ENCODE data around the gene TSPAN3.

DNA sequence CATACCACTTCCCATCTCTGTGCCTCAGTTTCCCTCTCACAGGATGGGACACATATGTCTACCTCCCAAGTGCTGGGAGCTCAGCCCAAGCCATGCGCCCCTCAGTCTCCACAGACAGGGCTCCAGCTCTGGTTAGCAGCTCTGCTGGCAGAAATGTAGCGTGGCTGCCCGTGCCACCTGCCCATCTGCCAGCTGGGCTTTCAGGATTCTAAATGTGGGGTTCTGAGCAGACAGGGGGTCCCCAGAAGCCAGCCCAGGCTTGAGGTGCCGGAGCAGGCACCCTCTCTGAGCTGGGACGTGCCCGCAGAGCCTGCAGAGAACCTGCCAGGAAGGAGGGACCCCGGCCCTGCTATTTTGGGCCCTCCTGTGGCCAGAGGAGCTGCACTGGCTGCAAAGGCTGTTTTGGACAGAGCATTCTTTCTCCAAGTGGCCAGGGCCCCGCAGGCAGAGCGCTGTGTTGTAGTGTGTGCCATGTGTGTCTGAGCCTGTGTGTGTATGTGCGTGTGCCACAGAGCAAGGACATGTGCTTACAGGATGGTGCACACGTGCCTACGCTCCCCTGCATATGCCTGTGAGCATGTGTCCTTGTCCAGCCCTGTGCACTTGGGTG is 44.3 kb downstream of the TSPAN3 start:
- TF ChIP-seq POLR2AphosphoS5 (IDR thresholded peaks at IDR 0.05; ENCODE audit: insufficient read depth, low read depth, low read length) = no peak
- TF ChIP-seq, protein P1, sequence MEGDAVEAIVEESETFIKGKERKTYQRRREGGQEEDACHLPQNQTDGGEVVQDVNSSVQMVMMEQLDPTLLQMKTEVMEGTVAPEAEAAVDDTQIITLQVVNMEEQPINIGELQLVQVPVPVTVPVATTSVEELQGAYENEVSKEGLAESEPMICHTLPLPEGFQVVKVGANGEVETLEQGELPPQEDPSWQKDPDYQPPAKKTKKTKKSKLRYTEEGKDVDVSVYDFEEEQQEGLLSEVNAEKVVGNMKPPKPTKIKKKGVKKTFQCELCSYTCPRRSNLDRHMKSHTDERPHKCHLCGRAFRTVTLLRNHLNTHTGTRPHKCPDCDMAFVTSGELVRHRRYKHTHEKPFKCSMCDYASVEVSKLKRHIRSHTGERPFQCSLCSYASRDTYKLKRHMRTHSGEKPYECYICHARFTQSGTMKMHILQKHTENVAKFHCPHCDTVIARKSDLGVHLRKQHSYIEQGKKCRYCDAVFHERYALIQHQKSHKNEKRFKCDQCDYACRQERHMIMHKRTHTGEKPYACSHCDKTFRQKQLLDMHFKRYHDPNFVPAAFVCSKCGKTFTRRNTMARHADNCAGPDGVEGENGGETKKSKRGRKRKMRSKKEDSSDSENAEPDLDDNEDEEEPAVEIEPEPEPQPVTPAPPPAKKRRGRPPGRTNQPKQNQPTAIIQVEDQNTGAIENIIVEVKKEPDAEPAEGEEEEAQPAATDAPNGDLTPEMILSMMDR (IDR thresholded peaks at IDR 0.05; ENCODE audit: extremely low read depth in 1 of 2, insufficient read depth in 1 of 2, low read depth in 1 of 2, low read length in 2 of 2) = no peak
- TF ChIP-seq, protein P2, sequence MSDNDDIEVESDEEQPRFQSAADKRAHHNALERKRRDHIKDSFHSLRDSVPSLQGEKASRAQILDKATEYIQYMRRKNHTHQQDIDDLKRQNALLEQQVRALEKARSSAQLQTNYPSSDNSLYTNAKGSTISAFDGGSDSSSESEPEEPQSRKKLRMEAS (IDR thresholded peaks at IDR 0.05; ENCODE audit: insufficient read depth, insufficient read length) = peak; percentile 41

All from endothelial cell of umbilical vein (primary cell).